Left lung (tissue), 14 donors: Measurements from ENCODE around the gene ABCB6. TPM values are rescaled to one million over a fixed set of nuclear protein-coding genes. Genes with fewer than 3 reads are reported as not detected.

ENCODE experiments used
- ATAC-seq: fragments of 200-7000 bp; cut with Tn5 transposase; one replicate; pipeline ENCODE4 v1.9.1; 2020; ENCODE audit warnings: moderate library complexity
- DNase-seq, 4 donors: peaks; one replicate each; pipeline ENCODE4 v3.0.0-alpha.2; 2013 to 2020
- H3K27ac ChIP-seq, 2 donors: fragments of 200-600 bp; sonication (generic) in 1 of 2; one replicate each; pipeline versions ENCODE4 v1.5.0 to v1.8.0; 2020 to 2021
- H3K27me3 ChIP-seq, 2 donors: fragments of 200-600 bp; sonication (generic) in 1 of 2; one replicate each; pipeline versions ENCODE4 v1.5.0 to v1.8.0; 2020 to 2021
- H3K36me3 ChIP-seq, 2 donors: fragments of 200-600 bp; sonication (generic) in 1 of 2; one replicate each; pipeline versions ENCODE4 v1.5.0 to v1.8.0; 2020 to 2021
- H3K4me1 ChIP-seq, 2 donors: fragments of 200-600 bp; one replicate each; pipeline ENCODE4 v1.8.0; 2021
- H3K4me3 ChIP-seq, 2 donors: fragments of 200-600 bp; sonication (generic) in 1 of 2; one replicate each; pipeline versions ENCODE4 v1.5.0 to v1.8.0; 2020 to 2021; ENCODE audit warnings: mild to moderate bottlenecking in 1 of 2
- H3K9me3 ChIP-seq, 2 donors: fragments of 200-600 bp; sonication (generic) in 1 of 2; one replicate each; pipeline versions ENCODE4 v1.5.0 to v1.8.0; 2020 to 2021
- intact Hi-C, 2 donors: fragments of 100-400 bp; cut with DNase I; formaldehyde crosslinking; loops; one replicate each; pipeline versions ENCODE4 v1.11.2 to v1.14.2; 2022
- long read RNA-seq, 12 donors: library from polyadenylated mRNA in 2 of 12; unstranded in 2 of 12; transcript quantifications; one replicate each; pipeline ENCODE4 v2.0.0 and lab custom pipeline, GENCODE V29; 2019 to 2026
- polyA plus RNA-seq, 6 donors: library from polyadenylated mRNA; unstranded; fragments of 120-200 nt; gene quantifications; one replicate each; pipeline ENCODE4 v1.2.1, GENCODE V29; 2013; ENCODE audit not compliant: insufficient read length in 6 of 6
- total RNA-seq, 2 donors: library from RNA; stranded (reverse); fragmentation: NEBNext Ultra II Directional; extraction: Animal tissue kit (Norgen Biotek cat#: 25700); gene quantifications; one replicate each; pipeline ENCODE4 v1.2.1, GENCODE V29; 2021
- TF ChIP-seq, protein P1 (sequence below), 2 donors: fragments of 200-600 bp; sonication (generic) in 1 of 2; IDR thresholded peaks; one replicate each; pipeline versions ENCODE4 v1.5.0 to v1.8.0; 2021; ENCODE audit warnings: antibody characterized with exemption in 2 of 2
- donor health status: DM: no; HTN: yes; CAD: no.
- donor health status: DM: no; HTN: no; CAD: no.

ABCB6 gene
- total RNA-seq (10 to 100 TPM; 24.3 to 45.3 TPM), polyA plus RNA-seq (10 to 100 TPM; 23.2 to 45.3 (median 30.1) TPM)
- long read RNA-seq, donor 1, partial matches to known transcripts = 0 of 2 reads
- long read RNA-seq, donor 1, other reads (novel, unspliced or antisense) = 0 of 2 reads
- long read RNA-seq, donor 2, partial matches to known transcripts = 0 of 2 reads
- long read RNA-seq, donor 2, other reads (novel, unspliced or antisense) = 0 of 2 reads
- long read RNA-seq, donor 3, partial matches to known transcripts = 0 of 5 reads
- long read RNA-seq, donor 3, other reads (novel, unspliced or antisense) = 0 of 5 reads
- long read RNA-seq, donor 4, transcript ABCB6-201 (19 exons, 3,045 nt) = major isoform, 15 of 16 reads
- long read RNA-seq, donor 4, partial matches to known transcripts = 0 of 16 reads
- long read RNA-seq, donor 4, other reads (novel, unspliced or antisense) = 1 of 16 reads
- long read RNA-seq, donor 5, partial matches to known transcripts = 0 of 4 reads
- long read RNA-seq, donor 5, other reads (novel, unspliced or antisense) = 0 of 4 reads
- long read RNA-seq, donor 6, partial matches to known transcripts = 0 of 2 reads
- long read RNA-seq, donor 6, other reads (novel, unspliced or antisense) = 0 of 2 reads
- long read RNA-seq, donor 7, partial matches to known transcripts = 0 of 5 reads
- long read RNA-seq, donor 7, other reads (novel, unspliced or antisense) = 0 of 5 reads
- long read RNA-seq, donor 8, partial matches to known transcripts = 0 of 5 reads
- long read RNA-seq, donor 8, other reads (novel, unspliced or antisense) = 0 of 5 reads
- long read RNA-seq, donor 9 = 0 reads
- long read RNA-seq, donor 10, transcript ABCB6-201 (19 exons, 3,045 nt) = major isoform, 23 of 31 reads
- long read RNA-seq, donor 10, partial matches to known transcripts = 3 of 31 reads
- long read RNA-seq, donor 10, other reads (novel, unspliced or antisense) = 3 of 31 reads
- long read RNA-seq, donor 11, partial matches to known transcripts = 0 of 6 reads
- long read RNA-seq, donor 11, other reads (novel, unspliced or antisense) = 0 of 6 reads
- long read RNA-seq, donor 12, partial matches to known transcripts = 0 of 5 reads
- long read RNA-seq, donor 12, other reads (novel, unspliced or antisense) = 0 of 5 reads

DNA sequence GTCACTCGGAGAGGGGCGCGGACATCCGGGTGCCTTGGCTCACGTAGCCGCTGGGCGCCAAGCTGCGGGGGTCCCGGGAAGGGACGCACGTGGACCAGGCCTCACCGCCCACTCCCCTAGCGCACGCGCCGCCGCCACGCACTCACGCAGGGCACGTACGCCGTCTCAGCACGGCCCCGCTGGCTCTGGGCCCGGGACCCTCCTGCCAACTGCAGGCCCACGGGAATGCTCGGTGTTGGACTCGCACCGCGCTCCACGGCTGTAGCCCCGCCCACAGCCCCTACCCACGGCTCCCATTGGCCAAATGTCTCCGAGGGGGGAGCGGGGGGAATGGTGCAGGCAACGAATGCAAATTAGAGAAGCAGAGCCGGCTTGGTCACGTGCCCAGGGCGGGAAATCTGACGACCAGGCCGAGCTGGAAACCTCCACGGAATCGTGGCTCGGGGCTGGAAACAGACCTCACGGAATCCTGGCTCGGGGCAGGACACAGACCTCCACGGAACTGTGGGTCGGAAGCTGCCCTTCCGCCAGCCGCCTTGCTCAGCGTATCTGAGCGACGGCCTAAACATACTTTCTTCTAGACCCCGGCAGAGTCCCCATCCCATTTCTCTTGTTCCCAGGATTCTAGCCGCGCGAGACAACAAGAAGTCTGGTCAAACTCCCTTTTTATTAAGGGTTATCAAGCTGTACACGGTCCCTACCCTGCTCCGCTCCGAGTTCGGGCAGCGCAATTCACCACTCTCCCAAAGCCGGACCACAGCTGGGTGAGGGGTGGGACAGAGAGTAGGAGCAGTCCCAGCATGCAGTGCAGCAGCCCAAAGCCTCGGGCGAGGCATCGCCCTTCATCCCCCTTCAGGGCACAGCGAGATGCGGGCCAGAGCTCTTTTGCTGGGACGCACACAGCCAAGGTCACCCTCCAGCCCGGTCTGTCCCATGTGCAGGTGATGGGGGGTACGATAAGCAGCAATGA lies at the start of gene ABCB6:
TSS of gene ABCB6 (minus strand) at position 227 of the 970 bp plus-strand sequence. CDS start 285 bp downstream, outside the sequence.
- intact Hi-C loops = no loop called here
- ATAC-seq = peak; percentile 92
- TF ChIP-seq, protein P1, sequence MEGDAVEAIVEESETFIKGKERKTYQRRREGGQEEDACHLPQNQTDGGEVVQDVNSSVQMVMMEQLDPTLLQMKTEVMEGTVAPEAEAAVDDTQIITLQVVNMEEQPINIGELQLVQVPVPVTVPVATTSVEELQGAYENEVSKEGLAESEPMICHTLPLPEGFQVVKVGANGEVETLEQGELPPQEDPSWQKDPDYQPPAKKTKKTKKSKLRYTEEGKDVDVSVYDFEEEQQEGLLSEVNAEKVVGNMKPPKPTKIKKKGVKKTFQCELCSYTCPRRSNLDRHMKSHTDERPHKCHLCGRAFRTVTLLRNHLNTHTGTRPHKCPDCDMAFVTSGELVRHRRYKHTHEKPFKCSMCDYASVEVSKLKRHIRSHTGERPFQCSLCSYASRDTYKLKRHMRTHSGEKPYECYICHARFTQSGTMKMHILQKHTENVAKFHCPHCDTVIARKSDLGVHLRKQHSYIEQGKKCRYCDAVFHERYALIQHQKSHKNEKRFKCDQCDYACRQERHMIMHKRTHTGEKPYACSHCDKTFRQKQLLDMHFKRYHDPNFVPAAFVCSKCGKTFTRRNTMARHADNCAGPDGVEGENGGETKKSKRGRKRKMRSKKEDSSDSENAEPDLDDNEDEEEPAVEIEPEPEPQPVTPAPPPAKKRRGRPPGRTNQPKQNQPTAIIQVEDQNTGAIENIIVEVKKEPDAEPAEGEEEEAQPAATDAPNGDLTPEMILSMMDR (IDR thresholded peaks at IDR 0.05) = no peak
- Histone ChIP-seq H3K27ac (peak within 1 kb of the TSS; percentile 90 to 92), H3K4me3 (peak within 1 kb of the TSS; percentile 53 to 68), H3K27me3 (no peaks in the 10 kb centered on the region), H3K9me3 (no peaks in the 10 kb centered on the region), H3K36me3 (peaks cover 0 to 69% of the 10 kb centered on the region in 2 donors), H3K4me1 (peaks cover 17 to 35% of the 10 kb centered on the region in 2 donors)
- peak; percentile 94 to 97 (median 96) for DNase-seq

DNA sequence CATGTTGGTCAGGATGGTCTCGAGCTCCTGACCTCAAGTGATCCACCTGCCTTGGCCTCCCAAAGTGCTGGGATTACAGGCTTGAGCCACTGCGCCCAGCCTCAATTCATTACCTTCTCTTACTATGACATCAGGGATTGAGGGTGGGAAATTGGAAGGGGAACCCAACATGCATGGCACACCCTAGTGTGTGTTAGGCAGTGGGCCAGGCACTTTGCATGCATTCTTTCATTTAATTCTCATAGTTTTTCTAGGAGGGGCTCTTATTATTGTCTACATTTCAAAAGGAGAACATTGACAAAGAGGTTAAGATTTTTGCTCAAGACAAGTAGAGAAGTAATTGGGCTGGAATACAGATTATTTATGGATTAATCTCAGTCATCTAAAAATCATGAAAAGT lies 49.5 kb upstream of the ABCB6 start:
- Histone ChIP-seq H3K36me3 (no peaks in the 10 kb centered on the region), H3K9me3 (no peaks in the 10 kb centered on the region), H3K4me1 (no peaks in the 10 kb centered on the region), H3K27me3 (no peaks in the 10 kb centered on the region), H3K27ac (no peak overlapping the region), H3K4me3 (no peak overlapping the region)
- intact Hi-C loops = no loop called here
- ATAC-seq = no peak
- no peak for DNase-seq
- TF ChIP-seq, protein P1 (IDR thresholded peaks at IDR 0.05) = no peak

DNA sequence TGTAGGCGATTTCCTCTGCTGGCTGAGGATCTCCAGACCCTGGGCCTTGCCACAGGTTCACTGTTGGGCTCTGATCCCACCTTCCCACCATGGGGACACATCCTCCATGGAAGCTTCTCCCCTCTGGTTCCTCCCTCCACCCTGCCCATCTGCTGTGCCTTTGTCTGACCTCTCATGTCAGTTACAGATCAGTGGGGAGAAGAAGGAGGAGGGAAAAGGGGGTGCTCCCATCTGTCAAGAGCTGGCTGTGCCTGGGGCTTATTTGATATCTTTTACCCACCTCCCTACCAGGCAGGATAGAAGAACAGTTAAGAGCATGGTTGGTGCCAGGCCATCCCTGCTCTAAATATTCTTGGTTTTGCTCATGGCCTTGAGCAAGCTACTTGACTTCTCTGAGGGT lies 48.1 kb upstream of the ABCB6 start:
- TF ChIP-seq, protein P1 (IDR thresholded peaks at IDR 0.05) = no peak
- Histone ChIP-seq H3K4me3 (no peak overlapping the region), H3K9me3 (no peaks in the 10 kb centered on the region), H3K4me1 (no peaks in the 10 kb centered on the region), H3K27me3 (no peaks in the 10 kb centered on the region), H3K27ac (no peak overlapping the region), H3K36me3 (no peaks in the 10 kb centered on the region)
- intact Hi-C loops = no loop called here
- DNase-seq (no peak), ATAC-seq (no peak)

DNA sequence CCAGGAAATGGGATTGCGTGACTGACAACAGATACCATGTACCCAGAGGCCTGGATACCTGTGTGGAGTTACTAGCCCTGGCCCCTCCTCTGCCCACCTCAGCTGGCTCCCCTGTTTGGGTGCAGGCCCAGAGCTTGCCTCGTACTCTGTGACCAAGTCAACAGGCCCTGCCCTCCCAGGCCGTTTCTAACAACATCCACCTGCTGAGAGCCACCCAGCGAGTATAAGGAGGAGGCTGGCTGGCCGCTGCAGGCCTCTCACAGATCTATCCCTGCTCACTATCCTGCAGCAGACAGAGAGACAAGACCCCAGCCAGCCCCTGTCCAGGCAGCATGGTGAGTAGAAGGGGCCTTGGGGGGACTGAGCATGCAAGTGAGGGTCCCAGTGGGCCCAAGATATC lies 47.5 kb upstream of the ABCB6 start:
- TF ChIP-seq, protein P1 (IDR thresholded peaks at IDR 0.05) = no peak
- H3K9me3 ChIP-seq = no peaks in the 10 kb centered on the region
- H3K4me1 ChIP-seq = no peaks in the 10 kb centered on the region
- no peak for ATAC-seq
- peaks cover 0 to 5% of the 10 kb centered on the region in 2 donors for H3K27me3 ChIP-seq
- H3K27ac ChIP-seq = no peak overlapping the region
- no peaks in the 10 kb centered on the region for H3K36me3 ChIP-seq
- H3K4me3 ChIP-seq = no peak overlapping the region
- no peak for DNase-seq
- intact Hi-C loops = no loop called here
